Dermis blood vessel endothelial cell (primary cell): ENCODE data around the gene TUBE1. TPM values are rescaled to one million over a fixed set of nuclear protein-coding genes. Genes with fewer than 3 reads are reported as not detected.
"Not testable (repeated sequence)": the region's sequence is repeated elsewhere in the genome, so short reads cannot be mapped to it uniquely, and the experiment has no call there.

ENCODE experiments used
- DNase-seq: peaks from one replicate; pipeline ENCODE4 v3.0.0; 2010
- total RNA-seq: library from RNA; depleted of rRNA; stranded (reverse); fragments of >200 nt; gene quantifications from 2 replicates; pipeline ENCODE4 v1.2.3, GENCODE V29; 2014

The TUBE1 gene
- 18.4 and 18.9 TPM in 2 replicates for total RNA-seq

- peak; percentile 99 for DNase-seq
Observed at GRCh38 chr6:112087136-112087911, at the start of gene TUBE1, which contains the start of gene FAM229B. TUBE1 (minus strand) TSS chr6:112087482; CDS start chr6:112087434, 48 bp downstream. FAM229B (plus strand) TSS chr6:112087591; CDS start chr6:112099284, 11,693 bp downstream.

GRCh38 chr6:112130878-112131277 lies 43.6 kb upstream of the TUBE1 start:
- DNase-seq = no peak

GRCh38 chr6:112128208-112128607 lies 40.9 kb upstream of the TUBE1 start:
- no peak for DNase-seq

- no peak for DNase-seq
Observed at GRCh38 chr6:112123982-112124381, 36.7 kb upstream of the TUBE1 start.

GRCh38 chr6:112122756-112123155 lies 35.5 kb upstream of the TUBE1 start:
- no peak for DNase-seq

GRCh38 chr6:112118034-112118433 lies 30.8 kb upstream of the TUBE1 start:
- DNase-seq = no peak

- DNase-seq = peak; percentile 63
Observed at GRCh38 chr6:112117554-112117953, 30.3 kb upstream of the TUBE1 start.

GRCh38 chr6:112116221-112116620 lies 28.9 kb upstream of the TUBE1 start:
- DNase-seq = no peak

GRCh38 chr6:112114577-112115223 lies 27.4 kb upstream of the TUBE1 start:
- DNase-seq = no peak

GRCh38 chr6:112113918-112114317 lies 26.6 kb upstream of the TUBE1 start:
- no peak for DNase-seq

- DNase-seq = no peak
Observed at GRCh38 chr6:112113431-112113830, 26.1 kb upstream of the TUBE1 start.

- no peak for DNase-seq
Observed at GRCh38 chr6:112109262-112109661, 22.0 kb upstream of the TUBE1 start.

GRCh38 chr6:112106562-112106961 lies 19.3 kb upstream of the TUBE1 start:
- DNase-seq = no peak

- DNase-seq = not testable (repeated sequence)
Observed at GRCh38 chr6:112106026-112106425, 18.7 kb upstream of the TUBE1 start.

GRCh38 chr6:112100561-112100960 lies 13.3 kb upstream of the TUBE1 start:
- no peak for DNase-seq

GRCh38 chr6:112096901-112097300 lies 9.6 kb upstream of the TUBE1 start:
- DNase-seq = no peak

GRCh38 chr6:112087916-112088315 lies 634 bp upstream of the TUBE1 start:
- no peak for DNase-seq

GRCh38 chr6:112086744-112087135 lies 542 bp downstream of the TUBE1 start:
- peak; percentile 66 for DNase-seq

- DNase-seq = no peak
Observed at GRCh38 chr6:112085286-112086065, 1.8 kb downstream of the TUBE1 start.

GRCh38 chr6:112081569-112081968 lies 5.7 kb downstream of the TUBE1 start:
- no peak for DNase-seq

- DNase-seq = no peak
Observed at GRCh38 chr6:112066606-112067005, 20.7 kb downstream of the TUBE1 start.

- no peak for DNase-seq
Observed at GRCh38 chr6:112065426-112065986, 21.8 kb downstream of the TUBE1 start.

GRCh38 chr6:112062966-112063365 lies 24.3 kb downstream of the TUBE1 start:
- no peak for DNase-seq
